ENCODE data around the gene TMEM184B. TPM values are rescaled to one million over a fixed set of nuclear protein-coding genes. Genes with fewer than 3 reads are reported as not detected.
A peak's percentile ranks its signal among the peaks of the same experiment; 100 is the strongest.

The TMEM184B gene
- total and polyA plus RNA-seq, 2 of the 8 experiments (the other 6 are each of a cell fraction or from before 2014, with no cell fraction given): 41.6 to 81.0 TPM

DNA sequence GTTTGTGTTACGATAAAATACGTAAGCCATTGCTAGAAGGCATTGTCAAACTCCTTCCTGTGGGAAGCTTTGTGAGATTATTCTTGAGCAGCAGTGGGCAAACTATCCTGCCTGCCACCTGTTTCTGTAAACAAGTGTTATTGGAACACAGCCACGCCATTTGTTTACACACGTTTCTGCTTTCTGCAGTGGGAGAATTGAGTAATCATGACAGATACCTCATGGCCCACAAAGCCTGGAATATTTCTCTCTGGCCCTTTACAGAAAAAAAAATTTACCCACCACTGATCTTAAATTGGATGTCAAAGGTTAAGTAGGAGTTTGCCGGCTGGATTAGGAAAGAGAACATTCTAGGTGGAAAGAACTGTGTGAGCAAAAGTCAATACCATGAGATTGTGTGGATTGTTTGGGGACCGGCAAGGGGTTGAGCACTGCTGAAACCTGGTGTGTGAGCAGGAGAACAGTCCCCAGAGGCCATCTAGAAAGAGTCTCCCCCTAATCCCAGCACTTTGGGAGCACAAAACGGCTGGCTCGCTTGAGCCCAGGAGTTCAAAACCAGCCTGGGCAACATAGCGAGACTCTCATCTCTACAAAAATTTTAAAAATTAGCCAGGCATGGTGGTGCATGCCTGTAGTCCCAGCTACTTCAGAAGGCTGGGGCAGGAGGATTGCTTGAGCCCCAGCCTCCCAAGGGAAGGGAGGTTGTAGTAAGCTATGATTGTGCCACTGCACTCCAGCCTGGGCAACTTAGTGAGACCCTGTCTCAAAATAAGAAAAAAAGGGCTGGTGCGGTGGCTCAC lies 85.2 kb downstream of the TMEM184B start:
- Histone ChIP-seq H2BK15ac (ENCODE audit: low read length) (no peak overlapping the region), H3K4me3 (ENCODE audit: extremely low read depth in 1 of 4, insufficient read depth in 2 of 4, low read depth in 3 of 4, low read length in 4 of 4) (no peak overlapping the region), H2BK5ac (ENCODE audit: low read depth, low read length) (no peak overlapping the region), H2AFZ (ENCODE audit: low read length) (no peak overlapping the region), H3K18ac (ENCODE audit: extremely low read depth, low read length) (no peak overlapping the region), H3K9ac (replicated peaks in 1 of 4; ENCODE audit: extremely low read depth in 1 of 4, low read depth in 3 of 4, low read length in 3 of 4) (no peak overlapping the region), H2BK20ac (ENCODE audit: low read length) (no peak overlapping the region), H3K27me3 (replicated peaks in 1 of 4; ENCODE audit: control insufficient read depth in 3 of 4, extremely low read depth in 1 of 4, insufficient read depth in 3 of 4, low read length in 3 of 4) (no peaks in the 10 kb centered on the region; a peak in 3 of 7 replicates), H4K91ac (replicated peaks; ENCODE audit: insufficient read length, low read length) (no peak overlapping the region), H3K4me2 (ENCODE audit: insufficient read depth in 1 of 2, low read depth in 2 of 2, low read length in 2 of 2) (no peak overlapping the region), H2BK120ac (replicated peaks; ENCODE audit: low read depth, low read length) (no peak overlapping the region), H4K20me1 (replicated peaks in 1 of 2; ENCODE audit: control insufficient read depth in 1 of 2, insufficient read depth in 2 of 2, low read length in 2 of 2) (no peaks in the 10 kb centered on the region), H3K23me2 (ENCODE audit: low read depth, low read length) (peaks cover 3% of the 10 kb centered on the region; the same call in 1 of the 2 replicates), H3K56ac (replicated peaks; ENCODE audit: insufficient read length, low read depth, low read length) (no peak overlapping the region), H4K8ac (ENCODE audit: extremely low read depth, insufficient read depth, low read length) (no peak overlapping the region), H3K36me3 (ENCODE audit: control insufficient read depth in 2 of 4, insufficient read depth in 4 of 4, low read length in 3 of 4) (no peaks in the 10 kb centered on the region), H2BK12ac (ENCODE audit: low read depth, low read length) (no peak overlapping the region), H3K79me2 (ENCODE audit: control insufficient read depth in 1 of 2, insufficient read depth in 2 of 2, low read length in 2 of 2) (no peaks in the 10 kb centered on the region), H3K14ac (ENCODE audit: insufficient read length) (no peak overlapping the region), H3K4ac (replicated peaks; ENCODE audit: insufficient read length, low read depth, low read length) (peak overlapping the region; percentile 13), H3K27ac (ENCODE audit: low read depth, low read length) (no peak overlapping the region), H3K4me1 (replicated peaks in 1 of 4; ENCODE audit: control insufficient read depth in 3 of 4, insufficient read depth in 4 of 4, low read length in 3 of 4) (peaks cover 0 to 6% (median under 1%) of the 10 kb centered on the region in 4 experiments; a peak in 3 of 7 replicates), H2AK5ac (ENCODE audit: low read depth, low read length) (no peak overlapping the region), H4K5ac (ENCODE audit: insufficient read length, low read depth, low read length) (no peak overlapping the region), H3K9me3 (ENCODE audit: insufficient read depth in 2 of 2, low read depth in 1 of 2, low read length in 1 of 2) (no peaks in the 10 kb centered on the region), H3K79me1 (ENCODE audit: low read depth, low read length) (no peaks in the 10 kb centered on the region), H3K23ac (ENCODE audit: insufficient read length) (no peak overlapping the region)
- ChIA-PET POLR2A (ENCODE audit: partially characterized antibody) (interaction anchor here (0.8 to 1.6 kb wide), 5 partner anchors 11 to 98 kb away, joined by 3 to 7 read pairs (median 3); partner anchors contain the start of gene MAFF), CTCF (ENCODE audit: partially characterized antibody) (interaction anchor here (0.5 to 1.6 kb wide), 4 partner anchors 9 to 264 kb away, joined by 3 read pairs; no protein-coding TSS in a partner anchor)
- FAIRE-seq: no peak
- 92% methylated on average over 10 of the region's 10 CpGs; no CpG with 5 or more reads in 1 of the 2 experiments for WGBS, 2 experiments (ENCODE audit: extremely low coverage in 1 of 2, insufficient coverage in 1 of 2, insufficient read length in 1 of 2, insufficient replicate concordance in 2 of 2, low coverage in 1 of 2, low lambda C conversion rate in 2 of 2, missing lambda C conversion rate in 1 of 2)
- no peak for DNase-seq (ENCODE audit: low read depth in 1 of 2, low spot score in 2 of 2)
- TF ChIP-seq TEAD4 (IDR thresholded peaks at IDR 0.05; ENCODE audit: low read depth, low read length): no peak
- TF ChIP-seq RXRA (IDR thresholded peaks at IDR 0.05; ENCODE audit: insufficient read depth, low read depth, low read length): no peak
- TF ChIP-seq BACH1 (IDR thresholded peaks at IDR 0.05; ENCODE audit: low read length): no peak
- no peak for TF ChIP-seq PHF8 (conservative IDR thresholded peaks at IDR 0.05; ENCODE audit: low read depth, low read length)
- no peak for TF ChIP-seq SAP30 (IDR thresholded peaks at IDR 0.05; ENCODE audit: insufficient read depth, insufficient replicate concordance, low read length)
- no peak for TF ChIP-seq HDAC2 (IDR thresholded peaks at IDR 0.05; ENCODE audit: borderline replicate concordance in 1 of 2, low read depth in 2 of 2, low read length in 2 of 2)
